NCI-H146 (cell line): ENCODE measurements around the gene CDKL5.
"Not testable (repeated sequence)": the region's sequence is repeated elsewhere in the genome, so short reads cannot be mapped to it uniquely, and the experiment has no call there.

Experiments
- DNase-seq: peaks from one replicate; lab custom pipeline; 2025; lab: John Stamatoyannopoulos, UW

The CDKL5 gene

DNA sequence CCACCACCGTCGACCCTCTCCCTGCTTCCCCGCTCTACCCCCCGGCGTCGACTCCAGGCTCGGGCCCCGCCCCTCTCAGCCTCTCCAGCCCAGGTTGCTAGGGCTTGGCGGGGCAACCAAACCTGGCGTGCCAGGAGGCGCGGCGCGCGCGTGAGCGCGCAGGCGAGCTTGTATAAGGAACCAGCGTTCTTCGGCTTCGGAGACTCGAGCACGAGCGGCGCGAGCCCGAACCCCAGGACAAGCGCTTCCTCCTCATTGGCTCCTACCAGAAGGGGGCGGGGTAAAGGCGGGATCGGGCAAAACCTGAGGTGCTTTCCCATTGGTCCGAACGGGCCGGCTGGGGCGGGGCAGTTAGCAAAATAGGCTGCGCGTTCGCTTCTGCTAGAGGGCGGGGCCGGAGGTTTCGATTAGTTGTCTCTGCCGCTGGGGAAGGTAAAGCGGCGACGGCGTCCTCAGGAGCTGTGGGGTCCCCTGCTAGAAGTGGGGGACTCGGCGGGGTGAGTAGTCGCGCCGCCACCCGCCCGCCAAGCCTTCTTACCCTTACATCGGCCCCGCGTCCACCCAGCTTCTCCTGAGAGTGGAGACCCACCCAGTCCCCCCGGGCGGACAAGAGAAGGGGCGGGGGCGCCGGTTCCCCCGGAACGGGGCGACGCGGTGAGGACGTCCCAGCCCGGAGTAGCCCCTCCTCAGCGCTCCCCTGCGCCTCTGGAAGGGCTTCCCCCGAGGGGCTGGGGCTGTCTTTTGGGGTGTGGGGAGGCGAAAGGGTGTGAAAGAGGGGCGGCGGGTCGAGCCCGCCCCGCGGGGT is at the start of gene CDKL5:
TSS of gene CDKL5 (plus strand) at position 410 of the 805 bp plus-strand sequence. CDS start 81,489 bp downstream, outside the sequence.
- peak; percentile 95 for DNase-seq

DNA sequence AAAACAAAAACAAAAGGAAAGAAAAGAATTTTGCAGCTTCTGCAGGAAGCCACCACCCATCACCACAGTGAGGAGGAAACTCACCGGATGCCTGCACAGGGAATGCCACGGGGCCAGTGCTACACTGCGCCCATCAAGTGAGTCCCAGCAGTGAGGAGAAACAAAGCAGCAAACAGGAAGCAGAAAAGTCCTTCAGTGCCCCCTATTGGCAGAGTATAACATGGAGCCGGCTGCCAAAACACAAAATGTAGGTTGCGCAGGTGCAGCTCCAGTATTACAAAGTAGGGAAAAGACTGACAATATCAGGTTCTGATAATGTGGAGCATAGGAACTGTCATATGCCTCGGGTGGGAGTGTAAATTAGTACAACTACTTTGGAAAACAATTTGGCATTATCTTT is 47.6 kb upstream of the CDKL5 start:
- peak; percentile 48 for DNase-seq

DNA sequence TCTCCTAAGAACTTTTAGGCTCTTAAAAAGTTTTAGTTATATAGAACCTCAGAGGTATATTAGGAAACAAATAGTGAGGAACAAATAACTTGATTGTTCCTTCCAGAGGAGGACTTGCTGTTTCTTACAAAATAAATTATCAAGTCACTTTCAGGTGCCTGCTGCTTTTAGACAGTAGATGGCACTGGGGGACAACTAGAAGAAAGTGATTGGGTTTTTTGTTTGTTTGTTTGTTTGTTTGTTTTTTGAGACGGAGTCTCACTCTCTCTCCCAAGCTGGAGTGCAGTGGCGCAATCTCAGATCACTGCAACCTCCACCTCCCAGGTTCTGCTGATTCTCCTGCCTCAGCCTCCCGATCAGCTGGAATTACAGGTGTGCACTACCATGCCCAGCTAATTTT is 35.4 kb upstream of the CDKL5 start:
- DNase-seq, result no peak

DNA sequence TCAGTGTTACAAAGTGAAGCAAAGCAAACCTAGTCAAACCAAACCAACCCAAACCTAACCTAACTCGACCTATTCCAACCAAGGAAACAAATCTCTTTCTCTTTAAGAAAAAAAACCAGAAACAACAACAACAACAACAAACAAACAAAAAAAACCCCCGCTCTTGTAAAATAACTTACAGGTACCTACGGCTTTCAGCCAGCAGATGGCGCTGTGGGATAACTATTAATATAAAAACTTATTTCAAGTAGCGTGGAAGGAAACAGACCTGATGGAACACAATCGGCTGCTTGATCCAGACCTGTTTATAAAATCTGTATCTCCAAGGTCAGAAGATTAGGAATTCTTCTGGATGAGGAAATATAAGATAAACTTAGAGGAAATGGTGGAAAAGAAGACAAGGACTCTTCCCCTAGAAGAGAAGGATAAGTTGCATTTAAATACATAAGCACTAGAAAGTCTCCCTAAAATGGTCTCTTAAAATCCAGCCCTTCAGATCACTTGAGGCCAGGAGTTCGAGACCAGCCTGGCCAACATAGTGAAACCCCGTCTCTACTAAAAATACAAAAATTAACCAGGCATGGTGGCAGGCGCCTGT is 34.4 kb upstream of the CDKL5 start:
- peak; percentile 41 for DNase-seq

DNA sequence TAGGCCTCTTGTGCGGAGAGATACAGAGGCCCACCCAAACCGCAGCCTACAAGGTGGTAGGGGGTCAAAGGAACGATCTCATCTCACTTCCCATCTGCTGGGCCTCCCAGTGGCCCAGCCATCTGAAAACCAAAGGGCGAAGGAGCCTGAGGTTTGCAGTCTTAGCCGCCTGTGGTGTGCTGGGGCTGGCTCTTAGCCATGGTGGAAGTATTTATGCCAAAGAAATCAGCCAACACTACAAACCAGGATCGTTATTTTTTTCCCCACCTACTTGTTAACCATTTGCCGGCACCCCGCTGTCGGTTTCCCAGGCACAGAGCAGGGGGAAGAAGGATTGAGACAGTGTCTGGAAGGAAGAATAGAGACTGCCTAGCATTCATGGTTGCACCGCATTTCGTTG is 30.9 kb upstream of the CDKL5 start:
- no peak for DNase-seq

DNA sequence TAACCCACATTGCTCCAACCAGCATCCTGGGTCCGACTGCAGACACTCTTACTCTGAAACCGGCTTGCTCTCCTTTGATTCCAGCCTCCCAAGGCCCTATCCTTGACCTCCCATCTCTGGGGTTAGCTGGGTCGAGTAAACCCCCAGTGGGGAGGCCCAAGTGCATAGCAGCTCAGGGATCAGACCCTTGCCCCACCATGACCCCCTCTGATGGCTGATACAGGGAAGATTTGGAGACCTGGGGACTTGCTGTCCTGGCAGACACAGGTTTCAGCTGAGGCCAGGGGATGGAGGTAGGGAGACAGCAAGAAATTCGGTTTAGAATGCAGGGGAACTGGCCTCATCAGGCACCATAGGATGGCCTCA is 23.6 kb upstream of the CDKL5 start:
- DNase-seq, result no peak

DNA sequence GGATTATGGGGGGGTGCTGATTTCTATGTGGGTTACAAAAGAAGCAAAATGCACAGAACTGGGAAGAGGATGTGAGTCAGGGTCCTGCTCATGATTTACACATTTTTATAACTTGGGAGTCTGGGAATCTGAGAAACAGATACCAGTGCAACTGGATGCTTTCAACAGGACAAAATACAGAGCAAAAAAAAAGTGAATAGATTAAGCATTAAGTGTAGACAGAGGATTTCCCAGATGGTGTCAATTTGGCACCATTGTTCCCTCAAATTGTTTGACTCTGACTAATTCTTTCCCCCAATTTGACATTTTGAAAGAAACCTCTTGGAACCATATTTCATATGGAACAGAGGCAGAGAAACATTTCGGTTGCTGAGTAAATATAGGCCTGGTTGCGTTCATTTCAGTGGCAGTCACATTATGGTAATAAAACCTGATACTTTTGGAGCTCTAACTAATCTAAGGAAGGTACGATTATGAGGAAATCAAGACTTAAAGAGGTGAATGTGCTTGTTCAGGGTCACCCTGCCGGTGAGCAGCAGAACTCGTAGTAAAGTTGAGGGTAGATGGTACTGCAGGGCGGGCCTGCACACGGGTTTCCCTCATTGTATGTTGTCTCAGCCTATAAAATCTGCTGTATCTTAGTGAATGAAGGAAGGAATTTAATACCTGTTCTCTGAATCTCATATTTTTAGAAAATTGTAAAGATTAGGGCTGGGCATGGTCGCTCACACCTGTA is 18.7 kb upstream of the CDKL5 start:
- DNase-seq, result no peak

DNA sequence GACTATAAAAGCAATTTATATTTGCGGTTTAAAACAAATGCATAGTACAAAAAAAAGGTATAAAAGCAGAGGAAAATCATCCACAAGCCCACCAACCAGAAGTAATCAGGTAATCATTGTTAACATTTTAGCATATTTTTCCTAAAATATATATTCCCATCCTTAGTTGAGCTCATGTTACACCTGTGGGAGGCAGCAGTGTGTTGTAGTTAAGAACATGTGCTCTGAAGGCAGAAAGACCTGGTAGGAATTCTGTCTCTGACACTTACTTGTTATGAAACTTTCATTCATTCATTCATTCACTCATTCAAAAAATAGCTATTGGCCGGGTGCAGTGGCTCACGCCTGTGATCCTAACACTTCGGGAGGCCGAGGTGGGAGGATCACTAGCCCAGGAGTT is 15.4 kb upstream of the CDKL5 start:
- no peak for DNase-seq

DNA sequence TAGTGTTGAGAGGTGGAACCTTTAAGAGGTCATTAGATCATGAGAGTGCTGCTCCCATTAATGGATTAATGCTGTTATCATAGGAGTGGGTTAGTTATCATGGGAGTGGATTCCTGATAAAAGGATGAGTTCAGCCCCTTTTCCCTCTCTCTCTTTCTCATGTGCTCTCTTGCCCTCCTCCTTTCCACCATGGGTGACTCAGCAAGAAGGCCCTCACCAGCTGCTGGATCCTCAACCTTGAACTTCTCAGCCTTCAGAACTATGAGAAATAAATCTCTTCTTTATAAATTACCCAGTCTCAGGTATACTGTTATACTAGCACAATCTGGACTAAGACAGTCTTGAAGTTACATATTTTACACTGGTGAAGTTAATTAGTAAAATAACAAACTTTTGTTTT is 10.0 kb upstream of the CDKL5 start:
- no peak for DNase-seq

DNA sequence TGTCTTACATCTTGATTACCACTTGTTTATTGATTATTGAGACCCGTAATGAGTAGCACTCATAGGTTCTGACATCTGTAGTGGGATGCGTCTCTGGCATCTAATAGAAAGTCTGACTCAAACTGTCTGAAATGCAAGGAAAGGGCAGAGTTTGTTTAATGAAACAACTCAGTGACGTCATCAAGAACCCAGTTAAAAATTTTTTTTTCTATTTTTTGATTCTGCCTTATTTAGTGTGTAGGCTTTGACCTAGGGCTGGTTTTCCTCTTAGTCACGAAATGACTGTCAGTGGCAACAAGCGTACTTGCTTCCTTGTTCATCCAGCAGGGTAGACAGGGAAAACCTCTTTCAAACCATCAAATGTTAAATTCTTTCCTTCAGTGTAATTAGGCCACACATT is 3.1 kb upstream of the CDKL5 start:
- DNase-seq, result no peak

DNA sequence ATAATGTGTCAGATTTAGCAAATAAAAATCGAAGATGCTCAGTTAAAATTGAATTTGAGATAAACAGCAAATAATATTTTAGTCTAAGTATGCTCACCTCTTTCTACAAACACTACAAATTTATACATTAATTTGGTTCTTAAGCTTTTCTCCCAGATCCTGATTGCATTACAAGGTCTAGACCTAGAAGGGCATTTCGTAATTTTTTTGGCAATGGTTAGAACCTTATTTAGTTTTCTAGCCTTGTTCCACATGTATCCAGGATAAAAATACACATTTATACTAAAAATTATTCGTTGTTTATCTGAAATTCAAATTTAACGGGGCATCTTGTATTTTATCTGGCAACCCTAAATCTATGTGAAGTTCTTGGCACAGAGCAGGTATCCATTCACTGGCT is 2.5 kb upstream of the CDKL5 start:
- DNase-seq, result no peak

DNA sequence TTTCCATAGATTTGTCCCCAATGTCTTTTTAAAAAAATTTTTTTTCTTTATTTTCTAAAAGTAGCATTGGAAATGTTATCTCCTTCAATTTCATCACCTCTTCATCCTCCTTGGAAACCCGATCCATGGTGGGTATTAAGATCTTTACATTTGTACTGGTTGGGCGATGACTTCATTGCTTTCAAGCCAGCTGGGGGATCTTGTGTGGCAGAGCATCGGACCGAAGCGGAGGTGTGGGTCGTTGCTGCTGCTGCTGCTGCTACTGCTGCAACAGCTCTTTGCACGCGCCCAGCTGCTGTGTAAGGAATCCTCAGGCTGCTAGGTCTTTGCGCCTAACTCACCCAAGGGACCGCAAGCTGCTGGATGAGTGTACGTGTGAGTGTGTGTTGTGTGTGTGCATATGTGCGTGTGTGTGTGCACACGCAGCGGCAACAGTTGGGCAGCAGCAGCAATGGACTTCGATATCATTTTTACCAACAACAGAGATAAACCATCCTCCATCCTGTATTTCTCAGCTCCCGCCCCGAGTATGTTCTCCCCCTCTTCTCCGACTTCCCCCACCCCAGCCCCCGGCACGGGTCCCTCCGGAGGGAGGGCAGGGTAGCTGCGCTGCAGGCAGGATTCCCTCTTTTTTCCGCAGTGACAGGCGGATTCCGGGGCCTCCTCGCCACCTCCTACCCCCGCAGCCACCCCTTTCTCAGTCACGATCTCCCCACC is 768 bp upstream of the CDKL5 start:
- peak; percentile 44 for DNase-seq

DNA sequence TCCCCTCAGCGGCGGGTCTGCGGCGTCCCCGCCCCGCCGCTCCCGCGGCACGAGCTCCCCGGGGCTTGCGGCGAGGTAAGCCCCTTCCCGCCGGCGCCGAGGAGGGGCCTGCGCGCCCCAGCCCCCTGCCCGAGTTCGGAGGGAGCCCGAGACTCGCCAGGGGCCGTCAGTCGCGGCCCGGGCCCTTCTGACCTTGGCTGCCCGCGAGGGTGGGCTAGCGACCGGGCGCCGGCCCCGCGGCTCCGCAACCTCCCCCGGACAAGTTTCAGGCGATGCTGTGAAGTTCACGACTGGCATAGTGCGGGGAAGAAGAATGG is 554 bp downstream of the CDKL5 start:
- no peak for DNase-seq

DNA sequence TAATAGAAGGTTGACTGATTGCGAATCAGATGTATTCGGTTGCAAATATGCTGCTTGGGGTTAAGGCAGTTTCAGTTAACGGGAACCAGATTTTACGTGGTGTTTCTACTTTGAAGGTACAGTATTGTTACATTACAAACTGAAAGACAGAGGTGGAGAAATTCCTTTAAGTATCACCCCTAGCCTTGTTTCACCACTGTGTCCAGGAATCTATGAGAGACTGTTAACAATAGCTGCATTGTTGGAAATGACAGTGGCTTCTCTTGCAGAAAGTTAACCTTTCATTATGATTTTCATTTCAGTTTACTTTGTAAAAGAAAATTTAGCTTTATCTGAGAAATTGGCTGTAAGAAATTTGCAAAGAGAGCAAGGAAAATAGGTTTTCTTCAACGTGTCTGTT is 2.6 kb downstream of the CDKL5 start:
- no peak for DNase-seq

DNA sequence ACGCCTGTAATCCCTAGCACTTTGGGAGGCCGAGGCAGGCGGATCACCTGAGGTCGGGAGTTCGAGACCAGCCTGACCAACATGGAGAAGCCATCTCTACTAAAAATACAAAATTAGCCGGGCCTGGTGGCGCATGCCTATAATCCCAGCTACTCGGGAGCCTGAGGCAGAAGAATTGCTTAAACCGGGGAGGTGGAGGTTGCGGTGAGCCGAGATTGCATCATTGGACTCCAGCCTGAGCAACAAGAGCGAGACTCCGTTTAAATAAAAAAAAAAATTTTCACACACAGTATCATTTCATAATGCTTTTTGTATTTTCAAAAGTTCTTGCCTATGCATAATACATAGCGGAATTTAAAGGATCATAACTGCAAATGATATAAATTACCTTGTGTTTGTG is 7.9 kb downstream of the CDKL5 start:
- not testable (repeated sequence) for DNase-seq

DNA sequence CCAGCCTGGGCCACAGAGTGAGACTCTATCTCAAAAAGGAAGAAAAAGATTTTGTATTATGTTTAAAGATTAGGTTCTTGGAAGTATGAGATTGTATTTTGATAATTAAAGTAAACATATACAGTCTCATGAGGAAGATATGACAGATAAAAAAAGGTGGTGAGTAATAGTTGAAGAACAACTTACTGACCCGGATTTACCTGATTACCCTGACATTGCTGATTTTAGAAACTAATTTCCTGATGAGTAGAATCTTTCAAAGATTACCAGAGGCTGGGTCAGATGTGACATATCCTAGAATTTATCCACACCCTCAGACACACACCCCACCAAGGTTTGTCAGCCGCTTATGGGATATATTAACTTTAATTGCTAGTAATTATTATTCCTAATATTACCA is 9.5 kb downstream of the CDKL5 start:
- no peak for DNase-seq

DNA sequence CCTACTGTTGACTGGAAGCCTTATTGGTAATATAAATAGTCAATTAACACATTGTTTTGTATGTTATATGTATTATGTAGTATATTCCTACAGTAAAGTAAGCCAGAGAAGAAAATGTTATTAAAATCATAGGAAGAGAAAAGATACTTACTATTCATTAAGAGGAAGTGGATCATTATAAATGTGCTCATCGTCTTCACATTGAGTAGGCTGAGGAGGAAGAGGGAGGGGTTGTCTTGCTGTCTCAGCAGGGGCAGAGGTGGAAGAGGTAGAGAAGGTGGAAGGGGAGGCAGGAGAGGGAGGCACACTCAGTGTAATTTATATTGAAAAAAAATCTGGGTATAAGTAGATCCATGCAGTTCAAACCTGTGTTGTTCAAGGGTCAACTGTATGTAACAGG is 10.6 kb downstream of the CDKL5 start:
- DNase-seq, result no peak

DNA sequence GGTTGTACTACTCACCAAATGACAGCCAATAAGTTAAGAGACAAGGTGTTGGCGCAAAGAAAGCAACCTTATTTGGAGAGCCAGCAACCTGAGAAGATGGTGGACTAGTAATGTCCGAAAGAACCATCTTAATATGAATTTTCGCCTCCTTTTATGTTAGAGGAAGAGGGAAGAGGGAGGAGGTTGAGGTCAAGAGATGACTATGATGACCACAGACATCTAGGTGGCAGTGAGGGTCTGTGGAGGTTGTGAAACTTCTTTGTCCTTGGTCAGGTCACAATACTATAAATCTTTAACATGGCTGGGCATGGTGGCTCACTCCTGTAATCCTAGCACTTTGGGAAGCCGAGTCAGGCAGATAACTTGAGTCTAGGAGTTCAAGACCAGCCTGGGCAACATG is 15.4 kb downstream of the CDKL5 start:
- no peak for DNase-seq

DNA sequence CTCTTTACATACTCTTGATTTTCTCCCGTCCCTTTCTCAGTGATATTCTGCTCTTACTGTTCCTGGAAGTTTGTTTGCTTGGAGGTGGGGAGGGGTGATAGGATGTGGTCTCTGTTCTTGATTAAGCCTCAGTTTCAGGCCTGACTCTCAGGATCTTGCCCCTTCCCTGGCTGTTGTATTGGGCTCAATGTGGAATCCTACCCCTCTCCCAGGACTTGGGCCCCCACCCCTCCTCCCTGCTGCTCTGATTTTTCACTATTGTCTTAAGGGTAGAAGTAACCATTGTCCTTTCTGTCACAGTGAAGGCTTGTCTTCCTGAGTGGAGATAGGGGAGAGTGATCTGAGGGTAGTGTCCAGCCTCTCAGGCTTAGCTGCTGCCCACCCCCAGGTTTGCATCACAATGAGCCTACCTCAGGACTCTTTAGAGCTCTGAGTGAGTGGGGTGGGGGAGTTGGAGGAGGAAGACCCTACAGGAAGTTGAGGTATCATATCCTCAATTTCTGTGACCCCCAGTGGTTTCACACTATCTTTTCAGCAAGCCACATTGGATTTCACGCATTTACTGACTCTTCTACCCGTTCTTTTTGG is 16.5 kb downstream of the CDKL5 start:
- no peak for DNase-seq

DNA sequence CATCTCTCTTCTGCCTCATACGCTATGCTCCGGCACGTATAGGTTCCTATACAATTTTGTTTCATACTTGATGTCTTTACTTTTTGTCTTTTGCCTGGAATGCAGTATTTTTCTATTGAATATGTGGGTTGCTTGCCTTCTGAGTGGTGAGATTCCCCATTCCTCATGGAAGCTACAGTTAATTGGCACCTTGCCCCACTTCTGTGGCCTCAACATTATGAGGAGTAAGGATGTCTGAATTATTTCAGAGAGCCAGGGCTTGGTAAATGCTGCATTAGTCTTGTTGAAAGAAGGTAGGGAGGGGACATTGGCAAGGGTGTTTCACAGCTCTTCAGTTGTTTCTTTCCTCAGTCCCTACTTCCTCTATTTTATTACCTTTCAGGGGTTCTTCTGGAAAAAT is 23.0 kb downstream of the CDKL5 start:
- DNase-seq, result no peak

DNA sequence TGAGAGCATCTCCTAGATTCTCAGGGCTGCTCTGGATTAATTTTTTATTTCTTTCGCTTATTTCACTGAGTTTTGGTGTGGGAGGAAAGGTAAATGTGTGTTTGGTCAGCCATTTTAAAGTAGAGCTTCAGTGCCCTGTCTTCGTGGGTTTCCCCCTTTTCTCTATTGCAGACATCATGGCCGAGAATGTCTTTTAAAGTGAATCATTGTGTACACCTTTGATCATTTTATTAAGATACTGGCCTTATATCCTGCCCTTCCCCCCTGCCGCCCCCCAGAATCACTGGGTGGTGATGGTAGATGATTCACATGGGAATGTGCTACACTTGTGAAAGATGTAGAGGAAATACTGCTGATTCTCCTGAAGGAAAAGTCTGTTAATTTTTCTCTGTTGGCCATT is 23.8 kb downstream of the CDKL5 start:
- no peak for DNase-seq

DNA sequence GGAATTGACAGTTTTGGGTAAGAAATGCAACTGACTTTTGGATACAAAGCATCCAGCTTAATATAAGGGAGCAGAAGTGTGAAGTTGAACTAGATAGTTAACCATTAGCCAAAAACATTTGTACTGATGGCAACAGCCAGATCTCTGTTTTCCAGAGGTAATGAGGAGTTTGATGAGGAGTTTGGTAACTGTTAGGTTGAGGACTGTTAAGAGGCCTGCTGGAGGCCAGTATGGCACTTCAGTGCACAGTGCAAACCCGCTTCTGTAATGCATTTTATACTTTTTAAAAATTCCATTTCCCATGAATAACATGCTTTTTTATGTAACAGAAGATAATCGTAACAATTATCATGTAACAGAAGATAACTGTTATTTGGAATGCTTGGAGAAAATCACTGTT is 30.0 kb downstream of the CDKL5 start:
- no peak for DNase-seq
